OCI-LY3 (cell line): ENCODE results near the gene LILRB5.

ENCODE experiments used
- CTCF ChIP-seq: fragments of 200-600, 300-600 bp; sonication (generic); IDR thresholded peaks from 2 replicates; pipeline ENCODE4 v1.5.1; 2014; ENCODE audit warnings: antibody characterized with exemption, low read length, low read depth
- EZH2phosphoT487 ChIP-seq: fragments of 200-600 bp; shearing (Covaris generic); IDR thresholded peaks from 2 replicates; pipeline ENCODE4 v1.6.1; 2018; ENCODE audit warnings: antibody characterized with exemption, mixed run types, low read depth

GRCh38 chr19:54256250-54257115 lies 590 bp downstream of the LILRB5 start:
- TF ChIP-seq CTCF = no peak
- no peak for TF ChIP-seq EZH2phosphoT487
